ENCODE data around the gene PTPN3.

GRCh38 chr9:109378316-109378715, 119.8 kb downstream of the PTPN3 start:
- no peak for TF ChIP-seq CTCF (IDR thresholded peaks at IDR 0.05; ENCODE audit: low read depth, low read length, missing input control)
- no peak for TF ChIP-seq MAX (IDR thresholded peaks at IDR 0.05)
- no peak for TF ChIP-seq YY1 (IDR thresholded peaks at IDR 0.05)
